ENCODE results near the gene ZSCAN10.

- TF ChIP-seq CTCF (IDR thresholded peaks at IDR 0.05; ENCODE audit: extremely low read depth in 1 of 2, insufficient read depth in 1 of 2, low read depth in 1 of 2, low read length in 2 of 2) = no peak
- no peak for TF ChIP-seq EZH2 (IDR thresholded peaks at IDR 0.05; ENCODE audit: borderline replicate concordance, low read depth, low read length, severe bottlenecking)
- TF ChIP-seq MAX (IDR thresholded peaks at IDR 0.05; ENCODE audit: insufficient read depth, insufficient read length) = no peak
- no peak for TF ChIP-seq POLR2A (IDR thresholded peaks at IDR 0.05; ENCODE audit: low read depth, low read length)
- TF ChIP-seq JUN (IDR thresholded peaks at IDR 0.05; ENCODE audit: borderline replicate concordance, insufficient read depth, insufficient read length, low read depth) = no peak
- TF ChIP-seq MYC (IDR thresholded peaks at IDR 0.05; ENCODE audit: low read depth, low read length) = no peak
These were observed 40.7 kb downstream of the ZSCAN10 start for GRCh38 chr16:3058139-3059030.
